Stimulated activated CD8-positive, alpha-beta memory T cell treated with anti-CD3 and anti-CD28 coated beads, Interleukin-4, amount 100 ng/mL, for 24 hours (primary cell): Measurements from ENCODE around the gene CALHM4.
A peak's percentile ranks its signal among the peaks of the same experiment; 100 is the strongest.

Experiments
- DNase-seq: peaks from one replicate; pipeline ENCODE4 v3.0.0-alpha.2; 2020; ENCODE audit warnings: low read depth

CALHM4 gene

DNA sequence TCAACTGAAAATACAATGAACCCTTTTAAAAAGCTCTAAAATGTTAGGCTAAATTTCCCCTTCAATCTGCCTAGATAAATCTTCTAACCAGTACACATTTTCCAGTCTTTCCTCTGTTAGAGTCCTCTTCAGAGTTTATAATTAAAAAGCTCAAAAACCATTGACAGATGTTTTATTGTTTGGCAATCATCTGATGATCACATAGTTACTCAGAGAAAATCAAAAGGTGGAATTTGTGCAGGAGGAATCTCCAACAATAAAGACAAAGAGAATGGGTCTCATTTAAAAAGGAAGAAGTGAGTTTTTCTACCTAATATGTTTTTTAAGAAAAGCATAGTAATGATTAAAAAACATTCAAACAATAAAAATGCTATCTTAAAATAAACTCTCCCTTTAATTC lies 11.1 kb upstream of the CALHM4 start:
- no peak for DNase-seq

DNA sequence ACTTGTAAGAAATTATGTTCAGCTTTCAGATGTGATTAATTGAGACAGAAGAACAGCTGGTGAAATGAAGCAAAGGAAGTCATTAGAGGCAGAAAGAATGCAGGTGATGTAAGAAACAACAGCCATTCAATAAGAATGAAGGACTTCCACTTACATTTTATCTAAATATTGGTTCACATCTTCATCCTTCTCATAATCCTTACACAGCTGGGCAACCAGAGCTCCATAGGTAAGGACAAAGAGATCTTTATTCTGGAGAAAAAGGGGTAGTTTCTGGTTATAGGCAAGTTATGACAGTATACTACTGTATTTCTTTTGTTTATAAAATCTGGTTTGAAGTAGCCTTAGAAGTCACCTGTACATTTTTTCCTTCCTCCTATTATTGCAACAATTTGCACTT lies 10.4 kb upstream of the CALHM4 start:
- no peak for DNase-seq

- DNase-seq: no peak
These were observed 7.9 kb upstream of the CALHM4 start, which contains the start of gene TRAPPC3L for GRCh38 chr6:116545651-116546050. Gene TRAPPC3L (minus strand): TSS chr6:116545684. CDS start chr6:116545514, 170 bp downstream.

GRCh38 chr6:116547358-116547757 lies 6.2 kb upstream of the CALHM4 start:
- DNase-seq: no peak

- DNase-seq: no peak
These were observed 2.8 kb upstream of the CALHM4 start for GRCh38 chr6:116550796-116551195.

DNA sequence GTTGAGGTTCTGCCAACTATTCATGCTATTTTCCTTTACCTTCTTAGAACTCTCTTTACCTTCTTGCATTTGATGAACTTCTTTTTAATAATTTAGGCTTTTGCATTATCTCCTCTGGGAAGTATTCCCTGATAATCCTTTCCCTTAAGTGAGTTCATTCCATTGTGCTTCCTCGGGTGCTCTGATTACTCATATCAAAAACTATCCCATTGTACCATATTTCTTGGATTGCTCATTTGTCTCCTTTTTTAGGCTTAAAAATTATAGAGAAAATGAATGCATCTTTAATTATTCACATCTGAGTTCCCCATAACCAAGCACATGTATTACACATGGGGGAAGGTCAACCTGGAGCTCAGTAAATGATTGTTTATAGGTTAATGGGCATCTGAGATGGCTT lies 2.5 kb downstream of the CALHM4 start:
- no peak for DNase-seq

DNA sequence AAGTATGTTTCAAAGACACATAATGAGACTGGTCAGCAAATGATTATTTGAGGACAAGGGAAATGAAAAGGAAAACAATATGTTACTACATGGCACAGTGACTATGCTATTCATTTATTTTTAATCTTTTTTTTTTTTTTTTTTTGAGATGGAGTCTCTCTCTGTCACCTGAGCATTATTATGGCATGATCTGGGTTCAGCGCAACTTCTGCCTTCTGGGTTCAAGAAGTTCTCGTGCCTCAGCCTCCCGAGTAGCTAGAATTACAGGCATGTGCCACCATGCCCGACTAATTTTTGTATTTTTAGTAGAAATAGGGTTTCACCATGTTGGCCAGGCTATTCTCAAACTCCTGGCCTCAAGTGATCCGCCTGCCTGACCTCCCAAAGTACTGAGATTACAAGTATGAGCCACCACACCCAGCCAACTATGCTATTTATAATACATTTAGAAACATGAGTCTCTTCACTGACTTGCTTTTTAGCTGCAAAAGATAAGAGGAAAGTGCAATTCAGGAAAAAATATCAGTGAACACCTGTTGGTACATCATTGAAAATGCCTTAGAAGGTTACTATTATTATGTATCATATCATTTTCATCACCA lies 3.4 kb downstream of the CALHM4 start:
- no peak for DNase-seq

GRCh38 chr6:116557893-116558292 lies 4.3 kb downstream of the CALHM4 start:
- DNase-seq: no peak

GRCh38 chr6:116560130-116560529 lies 6.6 kb downstream of the CALHM4 start:
- DNase-seq: no peak

DNA sequence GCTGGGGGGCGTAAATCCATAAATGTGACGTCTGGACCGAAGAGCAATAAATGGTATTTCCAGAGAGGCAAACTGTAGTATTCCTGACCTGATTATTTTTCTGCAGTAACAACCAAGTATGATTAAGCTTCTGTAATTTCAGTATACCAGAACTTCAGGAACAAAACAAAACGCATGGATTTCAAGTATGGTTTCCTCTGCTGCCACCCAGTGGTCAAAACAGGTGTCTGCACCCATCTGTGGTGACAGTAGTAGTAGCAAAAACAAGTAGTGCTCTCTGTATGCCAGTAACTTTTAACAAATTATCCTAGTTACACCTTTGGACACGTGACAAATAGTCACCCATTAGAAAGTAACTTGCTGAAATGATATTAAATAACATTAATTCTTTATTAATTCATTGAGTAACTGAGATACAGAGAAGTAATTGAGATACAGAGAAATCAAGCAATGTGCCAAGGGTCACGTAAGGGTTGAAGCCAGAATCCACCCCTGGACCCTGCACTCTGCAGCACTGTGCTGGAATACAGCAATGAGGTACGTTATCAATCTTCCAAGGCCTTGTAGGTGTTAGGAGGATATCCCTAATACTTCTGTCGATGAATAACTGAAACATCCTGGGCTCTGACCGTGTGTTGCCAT lies 7.9 kb downstream of the CALHM4 start:
- DNase-seq: peak; percentile 41

DNA sequence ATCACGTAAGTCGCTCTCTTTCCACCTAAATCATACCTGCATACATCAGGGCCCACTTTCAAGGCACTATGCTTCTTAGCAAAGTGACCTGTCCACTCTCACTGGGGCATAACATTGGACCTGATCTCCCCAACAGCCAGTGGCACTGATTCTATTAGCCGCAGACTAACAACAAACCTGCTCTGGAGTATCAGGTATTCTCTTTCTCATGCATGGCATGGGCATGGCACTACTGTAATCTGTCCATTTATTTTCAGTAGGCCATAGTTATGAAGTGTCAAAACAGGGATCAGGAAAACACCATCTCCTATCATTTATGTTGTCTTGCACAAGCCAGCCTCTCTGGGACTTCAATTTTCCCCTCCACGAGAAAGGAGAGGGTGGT lies 8.5 kb downstream of the CALHM4 start:
- no peak for DNase-seq

- no peak for DNase-seq
These were observed 9.1 kb downstream of the CALHM4 start for GRCh38 chr6:116562614-116563013.

GRCh38 chr6:116563830-116564229 lies 10.3 kb downstream of the CALHM4 start:
- DNase-seq: no peak

DNA sequence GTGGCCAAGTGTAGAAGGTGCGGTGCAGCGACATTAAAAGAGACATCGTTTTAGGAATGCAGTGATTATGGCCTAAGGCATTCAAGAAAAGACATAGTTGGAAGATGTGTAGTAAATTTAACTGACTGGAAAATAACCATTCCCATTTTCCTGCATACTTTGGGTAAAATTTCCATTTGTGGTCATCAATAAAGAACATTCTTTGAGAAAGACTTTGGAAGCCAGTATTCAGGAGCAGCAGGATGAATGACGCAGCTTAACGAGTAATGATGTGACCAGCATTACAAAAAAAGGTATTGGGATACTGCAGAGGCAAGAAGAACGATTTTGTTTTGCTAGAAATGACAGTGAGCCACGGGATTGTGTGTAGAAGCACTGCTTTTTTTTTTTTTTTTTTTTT lies 10.8 kb downstream of the CALHM4 start:
- DNase-seq: no peak

- DNase-seq: no peak
These were observed 11.6 kb downstream of the CALHM4 start for GRCh38 chr6:116564921-116565872.

- DNase-seq: no peak
These were observed 14.6 kb downstream of the CALHM4 start for GRCh38 chr6:116568111-116568510.

- DNase-seq: no peak
These were observed 15.5 kb downstream of the CALHM4 start for GRCh38 chr6:116568821-116569755.

DNA sequence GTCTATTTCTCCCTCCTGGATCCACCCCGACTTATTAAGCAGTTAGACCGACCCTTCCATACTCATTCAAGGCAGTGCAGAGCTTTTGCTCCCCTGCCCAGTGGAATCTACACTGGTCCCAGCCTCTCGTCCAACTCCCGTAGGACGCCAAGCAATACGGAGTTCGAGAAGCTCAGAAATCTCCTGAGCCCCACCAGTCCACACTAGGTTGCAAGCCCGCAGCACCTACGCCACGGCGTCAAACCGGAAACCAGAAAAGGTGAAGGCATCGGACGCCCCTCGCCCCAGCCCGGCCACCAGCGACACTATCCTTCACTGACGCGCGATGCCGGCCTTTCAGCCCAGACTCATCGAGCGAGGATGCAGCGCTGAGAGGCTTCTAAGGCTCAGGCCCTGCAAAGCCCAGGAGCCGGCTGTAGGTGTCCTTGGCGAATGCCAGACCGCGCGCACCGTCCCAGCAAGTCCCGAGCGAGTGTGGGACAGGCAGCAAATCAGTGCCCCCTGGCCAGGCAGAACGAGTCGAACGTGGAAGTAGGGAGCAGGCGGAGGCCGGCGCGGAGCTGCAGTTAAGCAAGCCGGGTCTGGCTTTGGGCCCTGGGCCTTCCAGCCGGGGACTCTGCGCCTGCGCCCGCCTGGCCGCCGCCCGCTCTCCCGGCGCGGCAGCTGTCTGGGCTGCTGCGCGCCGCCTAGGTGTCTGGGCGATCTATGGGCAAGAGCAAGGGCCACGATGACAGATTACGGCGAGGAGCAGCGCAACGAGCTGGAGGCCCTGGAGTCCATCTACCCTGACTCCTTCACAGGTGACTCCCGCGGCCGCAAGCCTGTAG lies 17.5 kb downstream of the CALHM4 start, which contains the start of gene RWDD1:
TSS of gene RWDD1 (plus strand) at position 649 of the 827 bp plus-strand sequence. CDS start at position 728, 79 bp downstream.
- DNase-seq: peak; percentile 98

DNA sequence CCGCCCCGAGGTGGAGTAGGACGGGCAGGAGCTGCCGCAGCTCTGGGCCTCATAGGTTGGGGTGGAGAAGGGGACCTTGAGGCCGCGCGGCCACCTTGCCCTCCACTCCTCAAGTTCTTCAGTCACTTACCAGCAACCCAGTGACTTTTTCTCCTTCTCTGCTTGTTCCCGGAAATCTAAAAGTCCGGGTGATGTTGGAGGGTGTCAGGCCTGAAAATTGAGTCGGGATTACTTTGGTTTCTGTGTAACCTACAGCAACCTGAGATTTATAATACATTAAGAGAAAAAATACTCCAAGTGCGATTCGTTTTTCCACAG lies 18.1 kb downstream of the CALHM4 start:
- DNase-seq: no peak

GRCh38 chr6:116572162-116572561 lies 18.6 kb downstream of the CALHM4 start:
- no peak for DNase-seq

- no peak for DNase-seq
These were observed 21.7 kb downstream of the CALHM4 start for GRCh38 chr6:116575227-116575626.
